NT2/D1 (cell line): ENCODE results near the gene DNAJC2.

Experiments
- SUZ12 ChIP-seq: IDR thresholded peaks from 2 replicates; pipeline ENCODE4 v1.6.1; 2011; ENCODE audit not compliant: insufficient read length, insufficient read depth; ENCODE audit errors: extremely low read depth
- YY1 ChIP-seq: IDR thresholded peaks from 2 replicates; pipeline ENCODE4 v1.6.1; 2011; ENCODE audit not compliant: insufficient read length, insufficient read depth
- ZNF274 ChIP-seq: IDR thresholded peaks from 2 replicates; pipeline ENCODE4 v1.6.1; 2011; ENCODE audit warnings: mild to moderate bottlenecking, low read depth, low read length

- TF ChIP-seq YY1 (no peak), ZNF274 (no peak), SUZ12 (no peak)
Measured at GRCh38 chr7:103369432-103369831, 24.9 kb upstream of the DNAJC2 start.
